HPDE6-E6E7 (cell line): ENCODE results near the gene MTFP1.
"Not testable (repeated sequence)": the region's sequence is repeated elsewhere in the genome, so short reads cannot be mapped to it uniquely, and the experiment has no call there.

Experiments
- DNase-seq: peaks from one replicate; pipeline ENCODE4 v3.0.0; 2011; ENCODE audit warnings: missing footprints; ENCODE audit errors: extremely low spot score

Gene MTFP1

DNA sequence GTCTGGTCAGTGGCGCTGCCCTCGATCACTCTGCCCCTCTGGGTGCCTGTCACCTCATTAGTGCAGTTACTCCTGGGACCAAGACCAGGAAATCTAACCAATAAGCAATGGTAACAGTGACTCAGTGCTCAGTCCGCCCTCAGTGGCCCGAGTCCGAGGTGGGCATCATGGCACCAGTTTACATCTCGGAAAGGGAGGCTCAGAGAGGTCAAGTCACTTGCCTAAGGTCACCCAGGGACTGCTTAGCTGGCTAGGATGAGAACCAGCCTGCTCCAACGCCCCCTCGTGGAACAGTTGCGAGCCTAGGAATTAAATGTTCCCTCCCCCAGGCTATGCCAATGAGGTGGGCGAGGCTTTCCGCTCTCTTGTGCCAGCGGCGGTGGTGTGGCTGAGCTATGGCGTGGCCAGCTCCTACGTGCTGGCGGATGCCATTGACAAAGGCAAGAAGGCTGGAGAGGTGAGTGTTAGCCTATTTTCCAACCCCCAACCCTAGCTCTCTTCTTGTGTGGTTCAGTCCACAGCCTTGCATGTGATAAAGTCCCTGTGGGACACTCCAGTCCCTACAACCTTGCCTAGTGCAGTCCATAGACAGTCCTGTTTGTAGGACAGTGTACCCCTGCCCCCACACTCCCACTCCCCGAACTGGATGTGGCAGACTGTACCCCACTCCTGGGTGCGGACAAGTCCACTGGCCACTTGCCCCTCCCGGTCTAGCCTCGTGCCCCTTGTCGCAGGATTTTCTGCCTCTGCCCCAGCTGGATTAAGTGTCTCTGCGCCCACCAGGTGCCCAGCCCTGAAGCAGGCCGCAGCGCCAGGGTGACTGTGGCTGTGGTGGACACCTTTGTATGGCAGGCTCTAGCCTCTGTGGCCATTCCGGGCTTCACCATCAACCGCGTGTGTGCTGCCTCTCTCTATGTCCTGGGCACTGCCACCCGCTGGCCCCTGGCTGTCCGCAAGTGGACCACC is 1.1 kb downstream of the MTFP1 start:
- DNase-seq: no peak

DNA sequence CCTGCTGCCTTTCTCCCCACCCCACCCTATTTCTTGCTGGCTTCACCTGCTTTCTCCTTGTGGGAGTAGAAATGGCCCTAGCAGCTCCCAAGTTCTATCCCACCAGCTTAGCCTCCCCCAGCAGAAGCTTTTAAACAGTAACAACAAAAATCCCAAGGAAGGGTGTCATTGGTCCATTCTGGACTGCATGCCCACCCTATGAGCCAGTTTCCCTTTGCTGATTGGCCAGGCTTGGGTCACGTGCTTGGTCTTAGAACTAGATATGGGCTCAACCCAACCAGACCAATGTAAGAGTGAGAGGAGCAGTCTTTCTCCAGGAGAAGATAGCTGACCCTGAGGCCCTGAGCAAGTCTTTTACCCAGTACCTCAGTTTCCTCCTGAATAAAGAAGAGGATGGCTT is 2.3 kb downstream of the MTFP1 start:
- no peak for DNase-seq

DNA sequence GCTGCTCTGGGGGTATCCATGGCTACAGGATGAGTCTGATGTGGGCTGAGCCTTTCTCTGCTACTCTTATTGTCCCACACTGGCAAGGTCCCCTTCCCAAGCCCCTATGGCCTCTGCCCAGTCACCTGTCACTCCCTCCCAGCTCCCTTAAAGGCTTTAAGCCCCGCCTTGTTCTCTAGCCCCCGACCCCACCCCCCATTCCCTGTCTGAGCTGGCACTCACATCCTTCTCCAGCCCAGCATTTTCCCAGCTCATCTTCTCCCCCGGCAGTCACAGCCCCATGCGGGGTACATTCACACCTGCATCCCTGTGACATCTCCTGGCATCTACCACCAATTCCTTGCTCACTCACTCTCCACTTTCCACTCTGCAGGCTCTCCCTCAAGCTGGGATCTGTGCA is 4.3 kb downstream of the MTFP1 start:
- DNase-seq: no peak

DNA sequence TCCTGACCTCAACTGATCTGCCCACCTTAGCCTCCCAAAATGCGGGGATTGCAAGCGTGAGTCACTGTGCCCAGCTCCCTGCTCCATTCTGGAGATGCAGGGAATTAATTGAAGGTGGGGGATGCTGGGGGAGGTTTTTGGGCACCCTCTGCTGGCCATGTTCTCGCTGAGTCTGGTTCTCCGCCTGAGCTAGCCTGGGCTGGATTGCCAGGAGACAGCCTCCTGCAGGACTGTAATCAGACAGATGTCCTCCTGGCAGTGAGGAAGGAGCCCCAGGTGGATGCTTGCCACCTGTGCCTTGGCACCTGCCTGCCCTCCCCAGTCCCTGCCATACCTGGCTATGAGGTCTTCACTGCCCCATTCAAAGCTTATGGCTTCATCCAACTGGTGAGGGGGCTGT is 5.4 kb downstream of the MTFP1 start:
- no peak for DNase-seq

DNA sequence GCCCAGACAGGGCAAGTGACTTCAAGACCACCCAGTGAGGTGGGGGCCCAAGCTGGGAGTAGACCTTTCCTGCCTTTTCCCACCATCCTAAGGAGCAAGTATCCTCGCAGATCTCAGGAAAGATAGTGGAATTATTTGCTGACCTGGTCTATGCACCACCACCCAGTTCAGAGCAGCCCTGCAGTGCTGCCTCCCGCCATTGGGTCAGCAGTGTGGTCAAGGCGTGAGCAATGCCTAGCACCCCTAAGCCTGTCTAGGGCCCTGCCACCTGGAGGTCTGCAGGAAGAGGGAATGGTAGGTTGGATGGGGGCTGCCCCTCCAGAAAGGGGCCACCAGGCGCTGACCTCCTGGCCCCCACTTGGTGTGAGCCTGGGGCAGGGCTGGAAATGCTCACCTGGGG is 6.5 kb downstream of the MTFP1 start:
- no peak for DNase-seq

DNA sequence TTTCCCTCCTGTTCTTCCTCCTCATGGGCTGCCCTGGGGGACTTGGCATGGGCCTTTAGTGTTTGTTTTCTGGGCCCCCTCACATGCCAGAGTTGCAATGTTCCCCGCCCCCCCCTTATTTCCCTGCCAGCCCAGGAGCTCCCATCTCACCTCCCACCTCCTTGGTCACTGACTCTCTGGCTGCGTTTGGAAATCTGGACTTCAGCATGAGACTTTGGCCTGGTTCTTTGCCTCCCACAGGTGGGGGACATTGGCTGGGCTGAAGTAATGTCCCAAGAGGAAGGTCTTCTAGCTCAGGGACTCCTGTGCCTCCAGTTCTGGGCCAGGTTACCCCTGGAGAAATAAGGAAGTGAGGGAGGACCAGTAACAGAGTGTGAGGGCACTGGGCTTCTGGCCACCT is 7.0 kb downstream of the MTFP1 start:
- DNase-seq: no peak

DNA sequence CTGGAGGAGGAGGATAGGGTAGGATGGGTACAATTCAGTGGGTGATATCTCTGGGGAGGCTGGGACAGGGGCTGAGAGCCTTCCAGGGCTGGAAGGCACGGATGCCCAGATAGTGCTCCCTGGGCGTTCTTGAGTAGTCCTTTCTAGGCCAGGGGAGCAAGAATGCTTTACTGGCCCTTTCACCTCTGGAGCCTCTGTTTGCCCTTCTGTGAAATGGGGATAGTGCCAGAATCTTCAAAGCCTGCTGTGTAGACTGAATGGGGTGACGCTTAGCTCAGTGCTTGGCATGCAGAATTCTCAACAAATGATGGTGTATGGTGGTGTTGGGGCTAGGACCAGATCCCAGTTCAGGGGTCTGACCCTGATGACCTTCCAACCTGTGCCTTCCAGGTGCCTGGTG is 7.7 kb downstream of the MTFP1 start:
- no peak for DNase-seq

DNA sequence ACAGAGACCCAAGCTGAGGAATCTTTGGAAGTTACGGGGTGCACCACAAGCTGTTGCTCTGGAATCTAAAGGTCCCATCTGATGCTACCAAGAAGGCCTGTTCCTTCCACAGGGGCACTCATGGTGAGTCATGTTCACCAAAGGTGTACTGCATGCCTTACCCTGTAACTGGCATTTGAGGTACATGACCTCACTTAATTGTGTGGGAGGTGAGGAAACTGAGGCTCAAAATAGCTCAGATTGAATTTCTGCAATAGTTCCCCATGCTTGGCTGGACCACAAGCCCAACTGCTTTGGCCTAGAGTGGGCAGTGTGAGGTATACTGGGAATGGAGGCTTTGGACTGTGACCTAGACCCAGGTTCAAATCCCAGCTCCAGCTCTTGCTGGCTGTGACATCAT is 8.2 kb downstream of the MTFP1 start:
- DNase-seq: no peak

DNA sequence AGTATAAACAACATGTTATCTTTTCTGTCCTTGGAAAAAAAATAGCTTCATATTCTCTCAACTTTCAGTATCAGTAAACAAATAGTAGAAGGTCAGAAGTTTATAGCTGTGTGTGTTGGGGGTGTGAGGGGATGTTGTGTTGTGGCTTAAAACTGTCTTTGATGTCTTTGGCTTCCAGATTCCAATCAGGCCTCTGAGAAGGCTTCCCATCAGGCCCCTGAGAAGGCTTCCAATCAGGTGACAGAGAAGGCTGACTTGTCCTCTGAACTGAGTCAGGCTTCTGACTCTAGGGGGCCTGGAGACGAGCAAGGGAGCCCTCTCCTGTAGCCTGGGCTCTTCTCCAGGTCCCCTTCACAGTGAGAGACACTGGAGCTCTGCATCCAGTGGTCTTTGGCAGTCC is 9.3 kb downstream of the MTFP1 start:
- DNase-seq: no peak

DNA sequence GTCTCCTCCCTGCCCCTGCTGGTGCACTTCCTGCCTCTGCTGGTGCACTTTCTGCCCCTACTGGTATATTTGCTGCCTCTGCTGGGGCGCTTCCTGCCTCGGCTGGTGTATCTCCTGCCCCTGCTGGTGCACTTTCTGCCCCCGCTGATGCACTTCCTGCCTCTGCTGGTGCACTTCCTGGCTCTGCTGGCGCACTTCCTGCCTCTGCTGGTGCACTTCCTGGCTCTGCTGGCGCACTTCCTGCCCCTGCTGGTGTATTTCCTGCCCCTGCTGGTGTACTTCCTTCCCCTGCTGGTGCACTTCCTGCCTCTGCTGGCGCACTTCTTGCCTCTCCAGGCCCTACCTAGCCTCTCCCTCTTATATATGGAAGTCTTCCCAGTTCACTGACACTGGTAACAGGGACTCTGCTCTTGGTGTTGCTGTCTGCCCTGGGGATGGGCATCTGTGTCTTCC is 10.1 kb downstream of the MTFP1 start:
- no peak for DNase-seq

DNA sequence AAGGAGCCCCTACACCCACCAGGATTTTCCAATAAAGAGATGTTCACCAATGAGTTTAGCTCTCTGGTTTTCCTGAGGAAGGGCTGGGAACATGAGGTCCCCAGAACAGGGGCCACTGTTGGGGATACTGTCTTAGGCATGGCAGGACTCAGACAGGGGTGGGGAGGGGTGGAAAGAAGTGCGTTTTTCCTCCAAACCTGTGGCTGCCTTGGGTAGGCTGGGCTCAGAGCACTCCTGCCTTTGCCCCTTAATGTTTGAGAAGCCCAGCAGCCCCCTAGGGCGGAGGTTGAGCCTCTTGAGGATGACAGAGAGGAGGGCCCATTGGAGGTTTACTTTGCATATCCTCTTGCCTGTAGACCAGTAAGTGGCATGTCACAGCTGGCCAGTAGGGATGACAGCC is 10.6 kb downstream of the MTFP1 start:
- no peak for DNase-seq

DNA sequence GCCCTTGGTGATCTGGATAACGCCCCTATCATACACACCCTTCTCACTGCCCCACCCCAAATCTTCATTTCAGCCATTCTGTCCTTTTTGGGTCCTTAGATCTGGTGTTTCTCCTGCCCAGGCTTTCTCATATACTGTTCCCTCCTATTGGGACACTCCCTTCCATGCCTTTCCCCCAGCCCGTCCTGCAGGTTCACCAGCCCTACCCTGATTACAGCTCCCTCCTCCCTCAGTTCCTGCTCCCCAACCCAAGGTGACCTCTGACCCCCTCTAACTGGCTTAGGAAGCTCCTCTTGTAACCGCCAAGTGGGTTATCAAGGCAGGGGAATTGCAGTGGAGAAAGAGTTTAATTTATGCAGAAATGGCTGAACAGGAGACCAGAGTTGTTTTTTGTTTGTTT is 13.0 kb downstream of the MTFP1 start:
- no peak for DNase-seq

DNA sequence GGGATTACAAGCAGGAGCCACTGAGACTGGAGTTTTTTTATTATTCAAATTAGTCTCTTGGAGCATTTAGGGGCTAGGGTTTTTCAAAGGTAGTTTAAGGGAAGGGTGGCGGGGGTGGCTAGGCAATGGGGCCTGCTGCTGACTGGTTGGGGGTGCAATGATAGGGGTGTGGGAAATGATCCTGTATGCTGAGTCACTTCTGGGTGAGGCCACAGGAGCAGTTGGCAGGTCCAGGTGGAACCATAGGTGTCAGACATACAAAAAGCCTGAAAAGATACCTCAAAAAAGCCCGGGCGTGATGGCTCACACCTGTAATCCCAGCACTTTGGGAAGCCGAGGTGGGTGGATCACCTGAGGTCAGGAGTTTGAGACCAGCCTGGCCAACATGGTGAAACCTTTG is 13.7 kb downstream of the MTFP1 start:
- DNase-seq: no peak

DNA sequence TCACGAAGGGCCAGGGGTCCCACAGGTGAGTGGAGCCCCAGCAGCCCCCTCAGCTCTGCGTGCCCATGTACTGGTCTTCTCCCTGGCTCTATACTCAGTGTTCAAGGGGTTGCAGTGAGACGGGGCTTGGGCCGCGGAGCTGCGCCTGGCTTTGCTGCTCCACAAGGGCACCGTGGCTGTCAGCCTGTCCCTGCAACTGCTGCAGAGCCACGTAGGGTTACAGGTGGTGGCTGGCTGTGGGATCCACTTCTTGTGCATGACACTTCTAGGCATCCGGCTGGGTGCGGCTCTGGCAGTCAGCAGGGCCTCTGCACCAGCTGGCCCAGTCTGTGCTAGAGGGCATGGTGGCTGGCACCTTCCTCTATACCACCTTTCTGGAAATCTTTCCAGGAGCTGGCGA is 14.3 kb downstream of the MTFP1 start:
- DNase-seq: no peak

DNA sequence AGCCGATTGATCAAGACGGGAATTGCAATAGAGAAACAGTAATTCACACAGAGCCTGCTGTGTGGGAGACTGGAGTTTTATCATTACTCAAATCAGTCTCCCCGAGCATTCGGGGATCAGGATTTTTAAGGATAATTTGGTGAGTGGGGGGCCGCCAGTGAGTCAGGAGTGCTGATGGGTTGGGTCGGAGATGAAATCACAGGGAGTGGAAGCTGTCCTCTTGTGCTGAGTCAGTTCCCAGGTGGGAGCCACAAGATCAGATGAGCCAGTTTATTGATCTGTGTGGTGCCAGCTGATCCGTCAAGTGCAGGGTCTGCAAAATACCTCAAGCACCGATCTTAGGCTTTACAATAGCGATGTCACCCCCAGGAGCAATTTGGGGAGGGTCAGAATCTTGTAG is 15.5 kb downstream of the MTFP1 start:
- DNase-seq: no peak

DNA sequence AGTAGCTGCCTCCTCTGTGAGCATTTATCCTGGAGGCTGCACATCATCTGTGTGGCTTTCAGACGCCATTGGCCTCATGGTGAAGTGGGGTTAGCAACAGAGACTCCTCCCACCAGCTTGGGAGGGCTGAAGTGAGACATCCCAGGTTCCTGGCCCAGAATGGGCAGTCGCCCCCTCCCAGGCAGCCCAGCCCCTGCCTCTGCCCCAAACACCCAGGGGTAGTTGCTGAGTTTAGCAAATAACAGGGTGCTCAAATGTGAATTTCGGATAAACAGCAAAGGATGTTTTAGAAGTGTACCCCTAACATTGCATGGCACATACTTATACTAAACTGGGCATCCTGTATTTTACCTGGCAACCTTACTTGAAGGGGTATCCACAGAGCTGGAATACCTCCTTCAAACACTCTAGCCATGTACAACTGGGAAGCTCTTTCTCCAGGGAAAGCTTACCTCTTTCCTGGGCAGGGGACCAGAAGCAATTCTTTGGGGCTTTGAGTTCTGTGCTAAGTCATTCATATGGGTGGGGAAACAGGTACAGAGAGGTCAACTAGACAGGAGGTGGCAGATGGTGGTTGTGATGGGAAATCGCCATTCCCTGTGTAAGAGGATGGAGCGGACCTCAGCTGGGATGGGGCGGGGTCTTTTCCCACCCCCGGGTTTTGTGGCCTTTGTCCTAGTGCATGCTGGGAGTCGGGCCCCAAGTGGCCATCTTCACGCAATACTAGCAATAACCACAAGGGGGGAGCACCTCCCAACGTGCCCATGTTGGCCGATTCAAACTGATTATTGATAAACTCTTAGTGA is 19.3 kb downstream of the MTFP1 start:
- DNase-seq: peak; percentile 64

DNA sequence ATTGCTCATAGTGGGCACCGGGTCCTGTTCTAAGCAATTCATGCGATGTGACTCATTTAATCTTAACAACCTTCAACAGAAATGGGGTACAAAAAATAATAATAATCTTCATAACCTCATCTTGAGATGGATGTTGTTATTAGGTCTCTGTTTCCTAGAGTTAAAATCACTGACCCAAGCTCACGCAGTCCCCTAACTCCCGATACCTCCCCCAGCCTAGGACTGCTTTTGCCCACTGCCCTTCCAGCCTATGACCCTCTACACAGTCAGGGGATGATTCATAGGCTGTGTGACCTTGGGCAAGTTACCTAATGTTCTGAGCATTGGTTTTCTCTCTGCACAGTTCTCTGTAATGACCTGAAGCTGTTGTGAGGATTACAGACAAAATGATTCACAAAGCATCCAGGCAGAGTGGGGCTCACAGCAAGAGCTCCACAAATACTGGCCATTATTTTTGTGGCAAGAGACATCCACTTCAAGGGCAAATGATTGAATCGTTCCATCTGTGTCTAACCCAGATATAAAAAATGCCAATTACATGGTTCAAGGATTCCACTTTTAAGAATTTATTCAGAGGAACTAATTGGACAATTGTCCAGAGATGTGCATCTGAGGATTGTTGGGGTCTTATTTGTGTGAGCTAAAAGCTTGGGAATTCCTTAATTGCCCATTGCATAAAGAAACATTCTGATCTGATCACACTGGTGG is 20.0 kb downstream of the MTFP1 start:
- DNase-seq: no peak

DNA sequence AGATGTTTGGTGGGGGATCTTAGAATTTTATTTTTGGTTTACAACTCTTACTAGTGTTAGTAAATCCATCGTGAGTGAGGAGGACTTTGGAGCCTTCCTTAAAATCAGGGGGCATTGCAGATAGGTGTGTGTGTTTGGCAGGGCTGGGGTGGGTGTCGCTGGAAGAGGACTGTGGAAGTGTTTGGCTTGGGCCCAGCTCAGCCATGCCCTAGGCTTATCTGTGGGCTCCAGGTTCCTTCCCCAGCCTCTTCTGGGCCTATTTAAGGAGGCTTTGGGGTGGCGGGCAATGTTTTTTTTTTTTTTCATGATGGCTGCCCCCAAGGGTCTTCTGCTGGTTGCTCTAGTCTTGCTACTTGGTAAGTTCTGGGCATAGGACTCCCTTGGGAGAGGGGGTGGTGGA is 22.1 kb downstream of the MTFP1 start:
- no peak for DNase-seq

DNA sequence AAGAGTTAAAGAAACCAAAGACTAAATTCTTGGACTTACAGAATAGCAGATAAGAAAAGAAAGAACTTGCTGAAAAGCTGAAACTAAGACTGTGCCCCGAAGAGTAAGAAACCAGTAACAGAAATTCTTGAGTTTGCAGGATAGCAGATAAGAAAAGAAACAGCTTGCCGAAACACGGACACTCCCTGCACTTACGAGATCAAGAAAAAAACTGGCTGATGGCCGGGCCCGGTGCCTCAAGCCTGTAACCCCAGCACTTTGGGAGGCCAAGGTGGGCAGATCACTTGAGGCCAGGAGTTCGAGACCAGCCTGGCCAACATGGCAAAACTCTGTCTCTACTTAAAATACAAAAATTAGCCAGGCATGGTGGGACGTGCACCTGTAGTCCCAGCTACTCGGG is 25.9 kb downstream of the MTFP1 start:
- DNase-seq: not testable (repeated sequence)

DNA sequence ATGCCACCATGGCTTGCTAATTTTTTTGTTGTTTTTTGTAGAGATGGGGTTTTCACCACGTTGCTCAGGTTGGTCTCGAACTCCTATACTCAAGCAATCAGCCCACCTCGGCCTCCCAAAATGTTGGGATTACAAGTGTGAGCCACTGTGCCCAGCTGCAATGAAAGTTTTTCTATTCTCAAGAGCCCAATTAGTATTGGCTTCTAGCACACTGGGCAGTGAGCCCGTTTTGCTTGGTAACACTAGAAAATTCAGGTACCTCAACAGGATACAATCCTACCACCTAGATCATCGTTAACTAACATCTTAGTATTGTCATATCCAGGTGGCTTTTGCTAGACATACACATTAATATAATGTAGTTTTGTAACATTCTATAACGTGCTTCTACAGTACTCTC is 27.3 kb downstream of the MTFP1 start:
- no peak for DNase-seq

DNA sequence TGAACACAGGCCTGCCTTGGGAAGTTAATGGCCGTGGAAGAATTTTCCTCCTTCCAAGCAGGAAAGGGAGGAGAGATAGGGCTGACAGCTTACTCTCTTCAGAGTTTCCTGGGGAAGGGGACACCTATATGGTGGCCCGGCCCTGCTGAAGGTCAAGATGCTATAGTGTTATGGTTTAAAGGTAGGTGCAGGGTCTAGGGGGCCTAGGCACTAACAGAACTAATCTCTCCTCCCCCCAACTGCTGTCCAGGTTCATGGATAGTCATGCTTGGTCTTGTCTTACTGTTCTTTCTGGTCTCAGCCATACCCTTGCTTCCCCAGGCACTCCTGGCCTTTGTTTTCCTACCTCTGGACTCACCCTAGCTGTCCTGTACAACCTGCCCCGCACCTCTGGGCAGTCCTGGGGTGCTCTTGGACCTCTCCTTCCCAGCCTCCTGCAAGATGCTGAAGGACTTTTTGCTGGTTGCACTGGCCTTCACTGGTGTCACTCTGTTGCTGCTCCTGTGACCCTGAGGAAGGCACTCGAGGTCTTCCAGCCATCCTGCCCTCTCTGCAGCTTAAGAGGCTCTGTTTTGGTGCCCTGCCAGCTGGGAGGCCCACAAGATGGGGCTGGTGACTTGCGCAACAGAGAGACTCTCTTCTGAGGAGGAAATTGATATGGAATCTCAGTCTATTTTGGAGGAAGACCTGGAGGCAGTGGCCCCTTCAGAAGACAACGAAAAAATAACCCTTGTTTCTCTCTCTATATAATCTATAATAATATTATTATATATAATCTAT is 28.4 kb downstream of the MTFP1 start:
- DNase-seq: no peak
